CD14-positive monocyte (primary cell): ENCODE results near the gene SH3BP4. TPM values are rescaled to one million over a fixed set of nuclear protein-coding genes. Genes with fewer than 3 reads are reported as not detected.
A peak's percentile ranks its signal among the peaks of the same experiment; 100 is the strongest.

Experiments used
- DNase-seq, 3 donors: peaks; one replicate each; pipeline ENCODE4 v3.0.0-alpha.2; 2011 to 2022
- H2AFZ ChIP-seq: 2 replicates; pipeline ENCODE4 v1.6.0; 2012; ENCODE audit warnings: mild to moderate bottlenecking, low read depth, low read length, inconsistent platforms; ENCODE audit not compliant: insufficient read depth, poor library complexity, severe bottlenecking
- H3K27ac ChIP-seq, 2 donors: 1 replicate in 1 of 2; 2 replicates in 1 of 2; pipeline ENCODE4 v1.5.1; 2012 to 2013; ENCODE audit warnings: low read length in 2 of 2, control low read depth in 1 of 2, inconsistent platforms in 1 of 2, low read depth in 1 of 2, mild to moderate bottlenecking in 1 of 2
- H3K27me3 ChIP-seq, 2 donors: one replicate each; pipeline versions ENCODE4 v1.6.0 to v1.6.1; 2011 to 2013; ENCODE audit warnings: low read length in 2 of 2; ENCODE audit not compliant: control insufficient read depth in 2 of 2, insufficient read depth in 2 of 2
- H3K36me3 ChIP-seq, 2 donors: replicated peaks in 1 of 2; 1 replicate in 1 of 2; 2 replicates in 1 of 2; pipeline versions ENCODE4 v1.5.1 to v1.6.1; 2012 to 2013; ENCODE audit warnings: low read length in 2 of 2, control low read depth in 1 of 2, inconsistent platforms in 1 of 2, mild to moderate bottlenecking in 1 of 2; ENCODE audit not compliant: insufficient read depth in 2 of 2, control insufficient read depth in 1 of 2
- H3K4me1 ChIP-seq, 2 donors: 1 replicate in 1 of 2; 2 replicates in 1 of 2; pipeline versions ENCODE4 v1.5.1 to v1.6.1; 2012 to 2013; ENCODE audit warnings: low read length in 2 of 2, control low read depth in 1 of 2, inconsistent platforms in 1 of 2, mild to moderate bottlenecking in 1 of 2, moderate library complexity in 1 of 2; ENCODE audit not compliant: insufficient read depth in 2 of 2, control insufficient read depth in 1 of 2
- H3K4me2 ChIP-seq: replicated peaks from 2 replicates; pipeline ENCODE3; 2012; ENCODE audit warnings: low read length, moderate library complexity, mild to moderate bottlenecking; ENCODE audit not compliant: poor library complexity, severe bottlenecking; ENCODE audit errors: extremely low read depth
- H3K4me3 ChIP-seq, 3 experiments: fragments of 200-600 bp in 1 of 3; sonication (generic) in 1 of 3; replicated peaks in 1 of 3; 1 replicate in 2 of 3; 2 replicates in 1 of 3; pipeline ENCODE4 v1.5.1; 2011 to 2013; ENCODE audit warnings: low read length in 3 of 3, mild to moderate bottlenecking in 3 of 3, control low read depth in 2 of 3, low read depth in 2 of 3, inconsistent platforms in 1 of 3, moderate library complexity in 1 of 3
- H3K79me2 ChIP-seq: 2 replicates; pipeline ENCODE4 v1.6.0; 2012; ENCODE audit warnings: mild to moderate bottlenecking, control low read depth, inconsistent platforms, low read length, moderate library complexity; ENCODE audit not compliant: insufficient read depth
- H3K9ac ChIP-seq: 2 replicates; pipeline ENCODE4 v1.6.0; 2017; ENCODE audit warnings: low read length, mild to moderate bottlenecking; ENCODE audit not compliant: insufficient read depth, poor library complexity, severe bottlenecking
- H3K9me3 ChIP-seq, 2 donors: replicated peaks in 1 of 2; 1 replicate in 1 of 2; 2 replicates in 1 of 2; pipeline versions ENCODE4 v1.5.1 to v1.6.1; 2012 to 2013; ENCODE audit warnings: low read length in 2 of 2, control low read depth in 1 of 2; ENCODE audit not compliant: control insufficient read depth in 1 of 2, insufficient read depth in 1 of 2
- H4K20me1 ChIP-seq: 2 replicates; pipeline ENCODE4 v1.6.0; 2012; ENCODE audit warnings: mild to moderate bottlenecking, low read length, control low read depth, moderate library complexity; ENCODE audit not compliant: insufficient read depth
- H3K27ac Mint-ChIP-seq, 7 donors: one replicate each; pipeline ENCODE4 v1.8.0; 2020; ENCODE audit warnings: mild to moderate bottlenecking in 7 of 7, mixed read lengths in 7 of 7, moderate library complexity in 6 of 7, inconsistent platforms in 2 of 7
- H3K27me3 Mint-ChIP-seq, 3 donors: one replicate each; pipeline ENCODE4 v1.8.0; 2021 to 2022; ENCODE audit warnings: low read depth in 3 of 3, mild to moderate bottlenecking in 3 of 3, mixed read lengths in 3 of 3, moderate library complexity in 3 of 3, inconsistent platforms in 1 of 3
- H3K36me3 Mint-ChIP-seq, 2 donors: one replicate each; pipeline ENCODE4 v1.8.0; 2020; ENCODE audit warnings: mixed read lengths in 2 of 2, inconsistent platforms in 1 of 2, mild to moderate bottlenecking in 1 of 2
- H3K4me1 Mint-ChIP-seq: one replicate; pipeline ENCODE4 v1.8.0; 2020; ENCODE audit warnings: mild to moderate bottlenecking, mixed read lengths
- H3K4me3 Mint-ChIP-seq, 2 donors: one replicate each; pipeline ENCODE4 v1.8.0; 2020; ENCODE audit warnings: mild to moderate bottlenecking in 2 of 2, mixed read lengths in 2 of 2, moderate library complexity in 1 of 2
- H3K9me3 Mint-ChIP-seq, 7 donors: one replicate each; pipeline ENCODE4 v1.8.0; 2020 to 2022; ENCODE audit warnings: mixed read lengths in 7 of 7, mild to moderate bottlenecking in 6 of 7, moderate library complexity in 6 of 7, inconsistent platforms in 2 of 7
- CTCF ChIP-seq: fragments of 200-600 bp; IDR thresholded peaks from one replicate; pipeline ENCODE4 v1.8.0; 2022; ENCODE audit warnings: antibody characterized with exemption, mild to moderate bottlenecking
- WGBS: methylation state at CpG from one replicate; pipeline ENCODE4 v1.1.5; 2013; ENCODE audit warnings: missing lambda C conversion rate; ENCODE audit not compliant: insufficient coverage; 5-methylcytosine and 5-hydroxymethylcytosine counted together
- intact Hi-C, 2 donors: fragments of 100-400 bp; cut with micrococcal nuclease; formaldehyde crosslinking; loops; one replicate each; pipeline versions ENCODE4 v1.15.0 to v1.15.1; 2023
- polyA plus RNA-seq, 3 donors: library from polyadenylated mRNA; depleted of rRNA in 1 of 3; unstranded in 2 of 3; stranded (reverse) in 1 of 3; fragments of 300-500 nt in 2 of 3; fragments of >200 nt in 1 of 3; fragmentation: Illumina TruSeq in 2 of 3; gene quantifications; 1 replicate in 2 of 3; 2 replicates in 1 of 3; pipeline ENCODE4 v1.2.3, GENCODE V29; 2012 to 2021

Gene SH3BP4
- polyA plus RNA-seq, 3 donors = 0.66 to 1.6 (median 1.3) TPM

GRCh38 chr2:234978466-234979203 lies 26.8 kb downstream of the SH3BP4 start:
- H3K4me1 Mint-ChIP-seq = peaks cover 24% of the 10 kb centered on the region
- H3K9me3 Mint-ChIP-seq = peaks cover 0 to 12% (median 7%) of the 10 kb centered on the region in 7 donors
- Histone ChIP-seq H3K27me3 (no peaks in the 10 kb centered on the region), H2AFZ (no peak overlapping the region), H3K4me3 (no peak overlapping the region), H3K9ac (no peak overlapping the region), H3K36me3 (no peaks in the 10 kb centered on the region), H3K79me2 (no peaks in the 10 kb centered on the region), H3K4me2 (no peak overlapping the region), H3K4me1 (peaks cover under 1 to 8% of the 10 kb centered on the region in 2 donors), H3K27ac (no peak overlapping the region), H3K9me3 (peaks cover 0 to 4% of the 10 kb centered on the region in 2 donors), H4K20me1 (no peaks in the 10 kb centered on the region)
- peaks cover 6 to 22% (median 13%) of the 10 kb centered on the region in 3 donors for H3K27me3 Mint-ChIP-seq
- H3K4me3 Mint-ChIP-seq = peak overlapping the region in 1 of 2 donors; percentile 43
- 50% methylated on average over 23 of the region's 23 CpGs for WGBS
- no peak for DNase-seq
- H3K36me3 Mint-ChIP-seq = peaks cover 0 to 2% of the 10 kb centered on the region in 2 donors
- intact Hi-C loops = no loop called here
- H3K27ac Mint-ChIP-seq = no peak overlapping the region
- no peak for TF ChIP-seq CTCF

- peaks cover 0 to 2% of the 10 kb centered on the region in 2 donors for H3K36me3 Mint-ChIP-seq
- H2AFZ ChIP-seq = no peak overlapping the region
- intact Hi-C loops = no loop called here
- H3K27me3 ChIP-seq = no peaks in the 10 kb centered on the region
- no peaks in the 10 kb centered on the region for H4K20me1 ChIP-seq
- no peak overlapping the region for H3K27ac ChIP-seq
- no peaks in the 10 kb centered on the region for H3K79me2 ChIP-seq
- H3K4me3 ChIP-seq = no peak overlapping the region
- no peak for TF ChIP-seq CTCF
- H3K9ac ChIP-seq = no peak overlapping the region
- no peak overlapping the region for H3K4me2 ChIP-seq
- H3K4me1 Mint-ChIP-seq = peaks cover 29% of the 10 kb centered on the region
- H3K27me3 Mint-ChIP-seq = peaks cover 6 to 23% (median 13%) of the 10 kb centered on the region in 3 donors
- no peak for DNase-seq
- WGBS = 100% methylated on average over 1 of the region's 9 CpGs
- H3K4me1 ChIP-seq = peaks cover 6 to 13% of the 10 kb centered on the region in 2 donors
- H3K36me3 ChIP-seq = no peaks in the 10 kb centered on the region
- peaks cover 0 to 4% of the 10 kb centered on the region in 2 donors for H3K9me3 ChIP-seq
- H3K4me3 Mint-ChIP-seq = no peak overlapping the region
- no peak overlapping the region for H3K27ac Mint-ChIP-seq
- peaks cover 0 to 12% (median 7%) of the 10 kb centered on the region in 7 donors for H3K9me3 Mint-ChIP-seq
Measured at GRCh38 chr2:234979204-234980167, 27.7 kb downstream of the SH3BP4 start.
